ENCODE data around the gene ZCCHC3. TPM values are rescaled to one million over a fixed set of nuclear protein-coding genes. Genes with fewer than 3 reads are reported as not detected.

The ZCCHC3 gene
- total RNA-seq, 1 donor from 2014 or later, result 11.0 TPM

DNA sequence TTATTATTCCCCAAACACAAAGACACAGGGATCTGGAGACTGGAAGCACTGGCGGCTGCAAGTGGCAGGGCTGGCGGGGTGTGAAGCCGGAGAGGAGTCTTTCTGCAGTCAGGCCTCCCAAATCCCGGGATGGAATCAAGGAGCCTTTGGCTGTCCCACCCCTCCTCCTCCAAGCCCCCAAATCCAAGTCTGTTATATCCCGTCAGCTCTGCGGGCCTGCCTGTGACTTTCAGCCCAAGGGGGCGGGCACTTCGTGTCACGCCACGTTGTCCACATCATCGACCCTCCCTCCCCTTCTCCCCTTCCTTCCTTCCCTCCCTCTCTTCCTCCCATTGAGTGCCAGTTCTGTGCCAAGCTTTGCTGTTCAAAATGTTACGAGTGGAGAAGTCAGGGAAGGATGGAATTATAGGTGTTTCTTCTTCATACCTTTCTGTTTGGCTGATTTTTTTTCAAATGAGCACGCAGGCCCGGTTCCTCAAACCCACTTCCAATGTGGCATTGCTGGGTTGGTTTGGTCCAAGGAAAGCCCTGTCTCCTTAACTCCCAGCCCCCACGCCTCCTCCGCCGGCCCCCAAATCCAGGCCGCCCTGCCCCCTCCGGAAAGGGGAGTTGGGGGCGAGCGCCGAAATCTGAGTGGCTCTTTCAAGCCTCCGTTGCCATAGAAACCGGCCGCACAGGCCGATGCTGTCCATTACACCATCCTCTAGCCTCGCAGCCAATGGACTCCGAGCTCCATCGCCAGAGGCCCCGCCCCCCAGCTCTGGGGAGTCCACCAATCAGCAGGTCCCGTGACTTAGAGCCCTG, 12.7 kb downstream of the ZCCHC3 start:
- ATAC-seq (peak; percentile 100), DNase-seq (peak; percentile 99)
- intact Hi-C loops (cut with micrococcal nuclease), result no loop called here

DNA sequence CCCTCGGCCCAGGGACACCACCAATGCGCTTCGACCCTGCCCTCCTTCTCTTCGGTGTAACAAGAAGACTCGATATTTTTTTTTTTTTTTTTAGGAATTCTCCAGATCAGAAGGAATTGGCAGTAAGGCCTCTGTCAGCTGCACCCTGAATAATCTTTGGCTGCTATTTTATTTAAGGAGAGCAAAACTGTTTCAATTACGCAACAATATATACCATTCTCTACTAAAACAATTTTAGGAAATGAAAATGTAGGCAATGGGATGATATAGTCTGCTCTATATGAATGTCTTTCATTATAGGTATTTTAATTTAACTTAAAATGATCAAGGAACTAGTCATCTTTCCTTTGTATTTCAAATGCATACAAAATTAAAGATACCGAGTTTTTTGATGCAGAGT, 13.3 kb downstream of the ZCCHC3 start:
- ATAC-seq, result no peak
- DNase-seq, result no peak
- intact Hi-C loops (cut with micrococcal nuclease), result no loop called here

DNA sequence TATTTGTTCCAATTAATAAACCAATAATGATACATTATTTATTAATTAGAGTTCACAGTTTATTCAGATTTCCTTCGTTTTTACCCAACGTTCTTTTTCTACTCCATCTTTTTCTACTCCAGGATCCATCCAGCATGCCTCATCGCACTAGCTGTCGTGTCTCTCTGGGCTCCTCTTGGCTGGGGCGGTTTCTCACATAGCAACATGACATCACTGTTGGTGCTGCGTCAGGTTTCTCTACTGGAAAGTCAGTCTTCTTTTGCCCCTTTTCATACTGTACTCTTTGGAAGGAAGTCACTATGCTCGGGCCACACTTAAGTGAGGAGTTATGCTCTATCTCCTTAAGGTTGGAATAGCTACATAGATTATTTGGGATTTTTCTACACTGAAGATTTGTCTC, 14.2 kb downstream of the ZCCHC3 start:
- intact Hi-C loops (cut with micrococcal nuclease), result no loop called here
- ATAC-seq, result no peak
- no peak for DNase-seq

DNA sequence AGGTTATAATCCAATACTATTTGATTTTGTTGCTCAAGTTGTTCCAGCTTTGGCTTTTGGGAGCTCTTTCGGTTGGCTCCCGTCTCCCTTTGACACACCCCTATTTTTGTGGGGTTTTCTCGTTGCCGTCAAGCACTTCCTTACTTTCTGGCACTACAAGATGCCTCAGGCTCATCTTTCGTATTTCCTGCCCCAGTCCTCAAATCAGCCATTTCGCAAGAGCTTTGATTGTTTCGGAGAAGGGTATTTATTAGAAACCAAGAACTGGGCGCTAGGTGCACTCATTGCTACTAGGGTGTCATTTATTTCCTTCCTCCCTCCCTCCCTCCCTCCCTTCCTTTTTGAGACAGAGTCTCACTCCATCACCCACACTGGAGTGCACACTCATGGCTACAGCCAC, 14.7 kb downstream of the ZCCHC3 start:
- no peak for ATAC-seq
- DNase-seq, result no peak
- intact Hi-C loops (cut with micrococcal nuclease), result no loop called here

DNA sequence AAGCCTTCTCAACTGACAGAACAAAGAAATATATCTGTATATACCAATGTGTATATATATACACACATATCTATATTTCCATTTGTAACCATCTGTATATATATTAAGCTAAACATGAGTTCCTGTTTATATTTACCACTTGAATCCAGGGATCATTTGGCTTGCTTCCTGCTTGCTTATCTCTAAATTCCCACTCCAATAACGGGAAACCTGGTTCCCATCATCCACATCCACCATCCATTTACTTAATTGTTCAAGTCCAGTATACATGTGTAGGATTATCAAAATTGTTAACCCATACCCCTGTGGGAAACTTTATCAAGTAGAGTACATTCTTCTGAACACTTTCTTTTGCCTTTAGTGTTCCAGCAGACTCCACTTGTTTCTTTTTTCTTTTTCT, 15.5 kb downstream of the ZCCHC3 start:
- intact Hi-C loops (cut with micrococcal nuclease), result no loop called here
- DNase-seq (no peak), ATAC-seq (no peak)

DNA sequence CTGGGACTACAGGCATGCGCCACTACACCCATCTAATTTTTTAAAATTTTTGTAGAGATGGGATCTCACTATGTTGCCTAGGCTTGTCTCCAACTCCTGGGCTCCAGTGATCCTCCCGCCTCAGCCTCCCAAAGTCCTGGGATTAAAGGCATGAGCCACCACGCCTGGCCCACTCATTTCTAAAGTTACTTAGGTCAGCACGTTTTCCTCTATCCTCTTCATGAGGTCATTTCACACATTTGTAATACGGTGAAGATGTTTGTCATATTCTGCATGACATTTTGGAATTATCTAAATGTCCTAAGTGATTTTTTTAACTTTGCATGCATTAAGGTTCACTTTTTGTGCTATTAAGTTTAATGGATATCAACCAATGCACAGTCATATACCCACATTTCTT, 16.0 kb downstream of the ZCCHC3 start:
- no peak for DNase-seq
- intact Hi-C loops (cut with micrococcal nuclease), result no loop called here
- no peak for ATAC-seq

DNA sequence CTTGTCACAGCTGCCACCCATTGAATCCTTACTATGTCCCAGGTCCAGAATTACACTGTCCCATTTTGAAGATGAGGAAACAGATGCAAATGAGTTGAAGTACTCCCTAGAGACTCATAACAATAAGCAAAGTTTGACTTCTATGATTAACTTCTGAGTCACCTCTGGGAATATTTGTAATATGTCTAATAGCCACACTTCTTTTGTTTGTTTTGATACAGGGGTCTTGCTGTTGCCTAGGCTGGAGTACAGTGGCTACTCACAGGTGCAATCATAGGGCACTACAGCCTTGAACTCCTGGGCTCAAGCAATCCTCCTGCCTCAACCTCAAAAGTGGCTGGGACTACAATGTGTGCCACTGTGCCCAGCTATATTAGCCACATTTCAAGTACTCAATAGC, 16.6 kb downstream of the ZCCHC3 start:
- intact Hi-C loops (cut with micrococcal nuclease), result no loop called here
- no peak for DNase-seq
- no peak for ATAC-seq

DNA sequence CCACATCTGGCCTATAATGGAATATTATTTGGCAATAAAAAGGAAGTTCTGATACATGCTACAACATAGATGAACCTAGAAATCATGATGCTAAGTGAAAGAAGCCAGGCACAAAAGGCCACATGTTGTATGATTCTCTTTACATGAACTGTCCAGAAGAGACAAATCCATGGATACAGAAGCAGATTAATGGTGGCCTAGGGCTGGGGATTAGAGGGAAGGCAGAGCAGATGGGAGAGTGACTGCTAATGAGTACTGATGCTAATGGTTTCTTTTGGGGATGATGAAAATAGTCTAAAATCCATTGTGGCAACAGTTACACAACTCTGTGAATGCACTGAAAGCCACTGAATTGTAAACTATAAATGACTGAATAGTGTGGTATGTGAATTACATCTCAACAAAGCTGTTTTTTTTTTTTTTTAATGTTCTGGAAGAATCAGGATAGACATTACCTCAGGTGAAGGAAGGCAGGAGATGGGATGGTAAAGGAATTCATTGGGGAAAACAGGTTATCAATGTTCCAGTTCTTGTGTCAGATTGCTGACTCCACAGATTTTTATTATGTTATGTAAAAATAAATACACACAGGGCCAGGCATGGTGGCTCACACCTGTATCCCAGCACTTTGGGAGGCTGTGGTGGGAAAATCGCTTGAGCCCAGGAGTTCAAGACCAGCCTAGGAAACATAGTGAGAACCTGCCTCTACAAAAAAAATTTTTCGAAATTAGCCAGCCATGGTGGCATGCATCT, 19.1 kb downstream of the ZCCHC3 start:
- intact Hi-C loops (cut with micrococcal nuclease), result no loop called here
- ATAC-seq, result no peak
- DNase-seq, result no peak

DNA sequence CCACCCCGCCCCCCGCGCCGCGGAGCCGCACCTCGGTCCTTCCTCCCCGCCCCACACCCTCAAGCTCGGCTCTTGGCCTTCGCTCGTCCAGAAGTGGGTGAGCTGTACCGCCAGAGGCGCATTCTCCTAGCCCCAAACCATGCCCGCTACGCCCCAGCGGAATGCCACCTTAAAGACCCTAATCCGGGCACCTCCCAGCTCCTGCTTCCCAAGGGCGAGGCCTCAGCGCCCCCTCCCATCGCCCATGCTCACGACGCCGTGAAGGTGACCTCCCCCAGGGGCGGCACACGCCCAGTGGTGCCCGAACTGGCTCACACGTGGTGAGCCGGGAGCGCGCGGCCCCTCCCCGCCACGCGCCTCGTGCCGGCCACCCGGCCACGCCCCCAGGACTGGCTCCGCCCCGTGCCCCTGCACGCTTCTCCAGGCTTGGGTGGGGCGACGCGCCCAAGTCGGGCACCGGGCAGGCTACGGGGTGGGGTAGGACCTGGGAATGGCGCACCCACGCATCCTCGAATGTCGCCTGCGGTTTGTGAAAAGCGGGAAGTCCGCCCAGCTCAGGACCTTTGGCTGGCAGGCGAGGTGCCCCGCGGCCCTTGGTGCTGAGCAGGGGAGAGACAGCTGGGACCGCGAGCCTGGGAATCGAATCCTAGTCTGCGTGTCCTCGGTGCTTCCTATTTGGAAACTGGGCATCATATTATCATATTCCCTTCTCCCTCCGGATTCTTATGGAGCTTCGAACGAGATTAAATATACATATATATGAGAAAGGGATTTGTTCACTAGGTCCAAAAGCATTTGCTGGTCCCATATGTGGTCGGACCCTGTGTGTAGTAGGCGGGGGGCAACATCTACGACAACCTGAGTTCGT, 27.0 kb downstream of the ZCCHC3 start:
- intact Hi-C loops (cut with micrococcal nuclease), result no loop called here
- ATAC-seq (peak; percentile 79), DNase-seq (peak; percentile 96)

DNA sequence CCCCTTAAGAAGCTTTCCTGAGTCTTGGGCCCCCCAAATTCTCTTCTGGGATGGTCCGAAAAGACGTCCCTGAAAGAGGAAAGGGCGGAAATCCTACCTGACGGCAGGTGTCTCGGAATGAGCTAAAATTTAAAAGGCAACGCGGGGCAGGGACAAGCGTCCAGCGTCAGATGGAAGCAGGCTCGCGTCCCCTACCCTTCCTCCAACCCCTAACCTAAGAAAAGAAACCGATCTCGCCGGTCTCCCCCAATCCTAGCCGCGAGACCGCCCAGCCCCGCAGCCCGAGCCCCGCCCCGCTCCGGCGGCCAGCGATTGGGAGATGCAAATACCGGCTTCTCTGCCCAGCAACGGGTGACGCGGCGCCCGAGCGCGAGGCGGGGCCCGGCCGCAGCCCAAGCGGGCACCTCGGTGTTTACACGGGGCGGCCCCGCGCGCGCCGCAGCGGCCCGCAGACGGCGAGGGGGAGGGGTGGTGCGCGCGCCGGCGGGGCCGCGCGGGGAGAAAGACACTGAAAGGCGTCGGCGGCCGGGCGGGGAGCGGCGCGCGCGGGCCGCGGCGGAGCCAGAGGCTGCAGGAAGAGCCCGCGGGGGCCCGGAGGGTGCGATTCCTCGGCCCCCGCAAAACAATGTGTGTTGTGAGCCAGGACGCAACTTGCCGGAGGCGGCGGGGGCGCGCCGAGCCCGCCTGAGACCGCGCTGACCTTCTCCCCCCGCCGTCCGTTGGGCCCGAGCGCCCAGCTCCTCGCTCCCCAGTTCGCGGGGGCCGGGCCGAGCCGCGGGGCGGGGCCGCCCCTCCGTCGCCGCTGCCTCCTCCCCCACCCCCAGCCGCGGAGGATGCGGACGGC, 27.9 kb downstream of the ZCCHC3 start, which contains the start of gene SOX12:
Gene SOX12, plus strand, starts transcription at position 508 of the 844 bp plus-strand sequence. CDS start 373 bp downstream, outside the sequence.
- intact Hi-C loops (cut with micrococcal nuclease), result no loop called here
- peak; percentile 99 for DNase-seq
- ATAC-seq, result peak; percentile 76

DNA sequence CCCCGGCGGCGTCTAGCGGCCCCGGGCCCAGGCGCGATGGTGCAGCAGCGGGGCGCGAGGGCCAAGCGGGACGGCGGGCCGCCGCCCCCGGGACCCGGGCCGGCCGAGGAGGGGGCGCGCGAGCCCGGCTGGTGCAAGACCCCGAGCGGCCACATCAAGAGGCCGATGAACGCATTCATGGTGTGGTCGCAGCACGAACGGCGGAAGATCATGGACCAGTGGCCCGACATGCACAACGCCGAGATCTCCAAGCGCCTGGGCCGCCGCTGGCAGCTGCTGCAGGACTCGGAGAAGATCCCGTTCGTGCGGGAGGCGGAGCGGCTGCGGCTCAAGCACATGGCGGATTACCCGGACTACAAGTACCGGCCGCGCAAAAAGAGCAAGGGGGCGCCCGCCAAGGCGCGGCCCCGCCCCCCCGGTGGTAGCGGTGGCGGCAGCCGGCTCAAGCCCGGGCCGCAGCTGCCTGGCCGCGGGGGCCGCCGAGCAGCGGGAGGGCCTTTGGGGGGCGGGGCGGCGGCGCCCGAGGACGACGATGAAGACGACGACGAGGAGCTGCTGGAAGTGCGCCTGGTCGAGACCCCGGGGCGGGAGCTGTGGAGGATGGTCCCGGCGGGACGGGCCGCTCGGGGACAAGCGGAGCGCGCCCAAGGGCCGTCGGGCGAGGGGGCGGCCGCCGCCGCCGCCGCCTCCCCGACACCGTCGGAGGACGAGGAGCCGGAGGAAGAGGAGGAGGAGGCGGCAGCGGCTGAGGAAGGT, 28.7 kb downstream of the ZCCHC3 start:
- DNase-seq (peak; percentile 84), ATAC-seq (peak; percentile 1)
- intact Hi-C loops (cut with micrococcal nuclease), result no loop called here

DNA sequence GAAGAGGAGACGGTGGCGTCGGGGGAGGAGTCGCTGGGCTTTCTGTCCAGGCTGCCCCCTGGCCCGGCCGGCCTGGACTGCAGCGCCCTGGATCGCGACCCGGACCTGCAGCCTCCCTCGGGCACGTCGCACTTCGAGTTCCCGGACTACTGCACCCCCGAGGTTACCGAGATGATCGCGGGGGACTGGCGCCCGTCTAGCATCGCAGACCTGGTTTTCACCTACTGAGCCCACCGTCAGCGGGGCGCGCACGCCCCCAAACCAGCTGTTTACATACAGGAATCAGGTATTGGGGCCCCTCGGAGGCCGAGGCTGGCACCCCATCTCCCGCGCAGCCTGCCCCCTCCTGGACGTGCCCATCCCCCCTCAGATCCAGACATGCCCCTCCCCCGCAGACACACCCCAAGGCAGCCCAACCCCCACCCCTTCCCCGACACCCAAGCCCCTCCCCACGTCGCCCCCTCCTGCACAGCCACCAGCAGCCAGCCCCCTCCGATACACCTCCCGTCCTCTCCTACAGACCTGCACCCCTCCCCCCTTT, 29.3 kb downstream of the ZCCHC3 start:
- intact Hi-C loops (cut with micrococcal nuclease), result no loop called here
- DNase-seq, result peak; percentile 60
- no peak for ATAC-seq

DNA sequence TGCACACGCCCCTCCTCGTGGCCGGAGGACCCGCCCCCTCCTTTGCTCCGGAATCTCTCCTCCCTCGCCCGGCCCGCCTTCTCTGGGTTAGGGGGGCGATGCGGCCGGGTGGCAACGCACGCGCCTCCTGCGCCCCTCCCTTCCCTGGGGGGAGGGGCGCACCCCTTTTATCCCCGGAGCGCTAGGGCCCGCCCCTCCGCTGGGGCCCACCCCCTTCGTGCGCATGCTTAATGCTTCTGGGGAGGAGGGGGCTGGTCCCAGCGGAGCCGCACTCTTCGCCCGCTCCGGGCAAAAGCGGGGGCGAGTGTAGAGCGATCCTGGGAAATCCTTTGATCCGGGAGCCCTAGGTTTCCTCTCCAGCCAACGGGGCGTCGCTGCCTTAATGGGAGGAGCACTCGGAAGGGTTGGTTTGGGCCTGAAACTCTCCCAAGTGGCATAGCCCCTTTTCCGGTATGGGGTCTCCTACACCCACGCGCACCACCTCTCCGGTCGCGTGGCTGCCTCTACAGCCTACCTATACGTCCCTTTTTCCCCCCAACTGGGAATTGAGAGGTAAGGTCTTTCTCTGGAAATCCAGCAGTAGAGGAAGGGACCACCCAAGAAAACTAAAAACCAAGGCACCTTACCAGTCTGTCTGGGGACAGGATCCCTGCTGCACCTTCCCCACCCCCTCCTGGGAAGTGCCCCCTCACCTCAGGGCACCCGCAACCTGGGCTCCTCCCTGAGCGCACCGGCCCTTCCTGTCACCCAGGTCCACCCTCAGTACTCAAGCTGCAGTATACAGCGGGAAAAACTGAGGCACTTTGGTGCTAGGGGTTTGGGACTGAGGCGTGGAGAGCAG, 30.0 kb downstream of the ZCCHC3 start:
- ATAC-seq, result peak; percentile 51
- peak; percentile 90 for DNase-seq
- intact Hi-C loops (cut with micrococcal nuclease), result no loop called here

DNA sequence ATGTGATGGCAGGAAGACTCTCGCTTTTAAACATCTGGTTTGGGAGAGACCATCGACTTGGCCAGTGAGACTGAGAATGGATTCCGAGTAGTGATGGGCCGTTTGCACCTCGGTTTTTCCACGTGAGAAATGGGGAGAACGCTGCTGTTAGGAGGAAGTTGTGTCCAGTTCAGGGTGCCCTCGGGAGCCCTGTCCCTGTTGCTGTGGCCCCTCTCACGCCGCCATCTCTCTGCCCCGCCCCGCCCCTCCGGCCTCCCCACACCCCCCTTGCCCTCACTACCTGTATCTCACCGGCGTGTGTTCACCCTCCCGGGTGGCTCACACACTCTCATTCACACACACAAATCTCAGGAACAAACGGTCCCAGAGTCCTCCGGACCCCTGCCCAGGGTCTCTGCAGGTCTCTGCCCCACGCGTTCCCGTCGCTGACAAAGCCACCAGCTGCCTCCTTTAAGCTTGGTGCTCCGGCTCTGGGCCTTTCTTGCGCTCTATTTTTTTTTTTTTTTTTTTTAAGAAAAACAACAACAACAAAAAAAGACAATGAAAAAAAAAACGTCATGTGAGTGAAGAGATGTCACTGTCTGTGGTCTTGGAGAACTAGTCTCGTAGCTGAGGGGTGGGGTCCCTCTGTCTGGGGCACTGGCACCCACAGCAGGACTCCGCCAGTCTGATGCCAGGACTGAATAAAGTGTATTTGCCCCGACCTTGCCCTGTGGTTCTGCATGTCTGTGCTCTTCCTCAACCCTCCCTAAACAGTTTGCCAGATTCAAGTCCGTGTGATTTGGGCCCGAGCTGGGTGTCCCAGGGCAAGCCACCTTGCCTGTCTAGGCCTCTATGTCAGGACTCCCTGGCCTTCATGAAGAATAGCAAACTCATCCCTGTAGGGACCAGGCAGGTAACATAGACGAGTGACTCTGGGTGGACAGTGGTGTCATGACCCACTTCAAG, 30.9 kb downstream of the ZCCHC3 start:
- ATAC-seq, result no peak
- DNase-seq, result no peak
- intact Hi-C loops (cut with micrococcal nuclease), result no loop called here

DNA sequence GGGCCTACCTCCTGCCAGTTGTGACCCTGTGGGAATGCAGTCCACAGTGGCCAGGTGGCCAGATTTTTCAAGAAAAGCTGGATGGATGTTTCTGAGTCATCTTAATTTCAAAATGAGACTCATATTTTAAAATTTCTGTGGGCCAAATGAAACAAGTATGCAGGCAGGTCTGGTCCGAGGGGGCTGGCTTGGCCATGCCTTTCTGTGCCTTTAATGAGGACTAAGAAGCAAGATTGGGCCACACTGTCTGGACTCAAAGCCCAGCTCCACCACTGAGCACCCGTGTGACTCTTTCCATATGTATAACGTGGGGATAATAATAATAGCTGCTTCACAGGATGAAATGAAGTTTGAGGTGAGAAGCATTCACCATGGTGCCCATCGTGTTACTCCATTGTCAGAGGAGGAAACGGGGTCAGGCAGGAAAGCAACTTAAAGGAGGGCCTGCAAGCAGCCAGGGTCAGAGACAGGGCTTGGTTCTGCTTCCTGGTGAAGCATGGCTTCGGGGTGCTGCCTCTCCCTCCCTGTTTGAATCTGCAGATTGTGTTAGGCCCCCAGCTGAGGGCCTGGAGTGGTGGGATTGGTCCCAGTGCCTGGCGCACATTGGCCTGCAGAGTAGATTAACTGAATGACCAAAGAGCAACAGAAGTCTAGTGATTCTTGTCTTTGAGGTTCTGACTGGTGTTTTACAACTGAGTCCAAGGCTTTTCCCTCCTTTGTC, 31.8 kb downstream of the ZCCHC3 start:
- DNase-seq (no peak), ATAC-seq (no peak)
- intact Hi-C loops (cut with micrococcal nuclease), result no loop called here
